HG03108 (cell line): ENCODE measurements around the gene CEP131.

Experiments used
- ATAC-seq: cut with Tn5 transposase; IDR thresholded peaks from one replicate; pipeline ENCODE4 v1.9.1; 2021; ENCODE audit warnings: moderate library complexity; ENCODE audit not compliant: unreplicated experiment

CEP131 gene

GRCh38 chr17:81222906-81223761 lies at the start of gene CEP131:
Gene CEP131, minus strand, starts transcription at chr17:81222965. Its CDS starts 2,909 bp downstream, at chr17:81220056.
- peak; percentile 93 for ATAC-seq

GRCh38 chr17:81271226-81271625 lies 48.5 kb upstream of the CEP131 start:
- ATAC-seq, result no peak

GRCh38 chr17:81270279-81270678 lies 47.5 kb upstream of the CEP131 start:
- ATAC-seq, result no peak

- ATAC-seq, result no peak
Measured at GRCh38 chr17:81267390-81268067, 44.8 kb upstream of the CEP131 start.

- ATAC-seq, result no peak
Measured at GRCh38 chr17:81265576-81265975, 42.8 kb upstream of the CEP131 start.

- no peak for ATAC-seq
Measured at GRCh38 chr17:81264640-81265039, 41.9 kb upstream of the CEP131 start.

- no peak for ATAC-seq
Measured at GRCh38 chr17:81263371-81264181, 40.8 kb upstream of the CEP131 start.

- ATAC-seq, result no peak
Measured at GRCh38 chr17:81261582-81262336, 39.0 kb upstream of the CEP131 start.

- ATAC-seq, result no peak
Measured at GRCh38 chr17:81261096-81261495, 38.3 kb upstream of the CEP131 start.

- ATAC-seq, result no peak
Measured at GRCh38 chr17:81260641-81261040, 37.9 kb upstream of the CEP131 start.

- no peak for ATAC-seq
Measured at GRCh38 chr17:81260171-81260570, 37.4 kb upstream of the CEP131 start.

GRCh38 chr17:81259058-81259605 lies 36.4 kb upstream of the CEP131 start:
- no peak for ATAC-seq

- no peak for ATAC-seq
Measured at GRCh38 chr17:81258292-81258691, 35.5 kb upstream of the CEP131 start.

- ATAC-seq, result no peak
Measured at GRCh38 chr17:81257533-81257932, 34.8 kb upstream of the CEP131 start.

- no peak for ATAC-seq
Measured at GRCh38 chr17:81256616-81257015, 33.9 kb upstream of the CEP131 start.

GRCh38 chr17:81254955-81255717 lies 32.4 kb upstream of the CEP131 start:
- no peak for ATAC-seq

- ATAC-seq, result no peak
Measured at GRCh38 chr17:81253358-81254131, 30.8 kb upstream of the CEP131 start.

- ATAC-seq, result no peak
Measured at GRCh38 chr17:81252987-81253329, 30.2 kb upstream of the CEP131 start.
